ENCODE measurements around the gene BSND. TPM values are rescaled to one million over a fixed set of nuclear protein-coding genes. Genes with fewer than 3 reads are reported as not detected.
A peak's percentile ranks its signal among the peaks of the same experiment; 100 is the strongest.
"Not testable (repeated sequence)": the region's sequence is repeated elsewhere in the genome, so short reads cannot be mapped to it uniquely, and the experiment has no call there.

The BSND gene
- total RNA-seq, 1 donor from 2014 or later: not detected

- no peaks in the 10 kb centered on the region for H3K36me3 Mint-ChIP-seq (ENCODE audit: unreplicated experiment)
- no peak for DNase-seq (ENCODE audit: extremely low spot score, unreplicated experiment)
Measured at GRCh38 chr1:55015731-55016620, 17.2 kb downstream of the BSND start.

DNA sequence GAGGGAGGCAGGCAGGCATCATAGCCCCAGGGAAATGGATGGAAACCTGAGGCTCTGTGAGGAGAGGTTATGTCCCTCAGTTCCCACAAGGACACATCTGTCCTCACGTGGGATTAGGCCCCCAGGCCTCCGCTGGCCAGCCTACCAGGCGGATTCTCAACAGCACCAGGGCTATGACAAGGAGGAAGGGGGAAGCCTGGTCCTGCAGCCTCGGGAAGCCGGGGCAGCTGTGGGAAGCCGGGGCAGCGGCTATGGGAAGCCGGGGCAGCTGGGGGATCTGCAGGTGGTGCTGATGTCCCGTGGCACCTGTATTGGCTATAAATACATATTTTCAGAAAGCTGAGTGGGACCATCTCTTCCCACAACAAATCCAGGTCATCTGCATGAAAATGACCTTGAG, 19.7 kb downstream of the BSND start:
- Mint-ChIP-seq H3K9me3 (ENCODE audit: unreplicated experiment) (no peaks in the 10 kb centered on the region), H3K27me3 (ENCODE audit: unreplicated experiment) (no peaks in the 10 kb centered on the region), H3K4me3 (ENCODE audit: unreplicated experiment) (no peak overlapping the region), H3K36me3 (ENCODE audit: unreplicated experiment) (no peaks in the 10 kb centered on the region), H3K4me1 (ENCODE audit: unreplicated experiment) (peaks cover 27% of the 10 kb centered on the region), H3K27ac (ENCODE audit: unreplicated experiment) (no peak overlapping the region)
- DNase-seq (ENCODE audit: extremely low spot score, unreplicated experiment): no peak
- TF ChIP-seq, protein P1, sequence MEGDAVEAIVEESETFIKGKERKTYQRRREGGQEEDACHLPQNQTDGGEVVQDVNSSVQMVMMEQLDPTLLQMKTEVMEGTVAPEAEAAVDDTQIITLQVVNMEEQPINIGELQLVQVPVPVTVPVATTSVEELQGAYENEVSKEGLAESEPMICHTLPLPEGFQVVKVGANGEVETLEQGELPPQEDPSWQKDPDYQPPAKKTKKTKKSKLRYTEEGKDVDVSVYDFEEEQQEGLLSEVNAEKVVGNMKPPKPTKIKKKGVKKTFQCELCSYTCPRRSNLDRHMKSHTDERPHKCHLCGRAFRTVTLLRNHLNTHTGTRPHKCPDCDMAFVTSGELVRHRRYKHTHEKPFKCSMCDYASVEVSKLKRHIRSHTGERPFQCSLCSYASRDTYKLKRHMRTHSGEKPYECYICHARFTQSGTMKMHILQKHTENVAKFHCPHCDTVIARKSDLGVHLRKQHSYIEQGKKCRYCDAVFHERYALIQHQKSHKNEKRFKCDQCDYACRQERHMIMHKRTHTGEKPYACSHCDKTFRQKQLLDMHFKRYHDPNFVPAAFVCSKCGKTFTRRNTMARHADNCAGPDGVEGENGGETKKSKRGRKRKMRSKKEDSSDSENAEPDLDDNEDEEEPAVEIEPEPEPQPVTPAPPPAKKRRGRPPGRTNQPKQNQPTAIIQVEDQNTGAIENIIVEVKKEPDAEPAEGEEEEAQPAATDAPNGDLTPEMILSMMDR (IDR thresholded peaks at IDR 0.05): no peak

More at GRCh38 chr1:55015731-55016620, 17.2 kb downstream of the BSND start:
- Mint-ChIP-seq H3K27me3 (ENCODE audit: unreplicated experiment) (no peaks in the 10 kb centered on the region), H3K4me1 (ENCODE audit: unreplicated experiment) (peaks cover 22% of the 10 kb centered on the region), H3K27ac (ENCODE audit: unreplicated experiment) (peak overlapping the region; percentile 45), H3K9me3 (ENCODE audit: unreplicated experiment) (no peaks in the 10 kb centered on the region), H3K4me3 (ENCODE audit: unreplicated experiment) (no peak overlapping the region)
- TF ChIP-seq, protein P1 (IDR thresholded peaks at IDR 0.05): no peak

DNA sequence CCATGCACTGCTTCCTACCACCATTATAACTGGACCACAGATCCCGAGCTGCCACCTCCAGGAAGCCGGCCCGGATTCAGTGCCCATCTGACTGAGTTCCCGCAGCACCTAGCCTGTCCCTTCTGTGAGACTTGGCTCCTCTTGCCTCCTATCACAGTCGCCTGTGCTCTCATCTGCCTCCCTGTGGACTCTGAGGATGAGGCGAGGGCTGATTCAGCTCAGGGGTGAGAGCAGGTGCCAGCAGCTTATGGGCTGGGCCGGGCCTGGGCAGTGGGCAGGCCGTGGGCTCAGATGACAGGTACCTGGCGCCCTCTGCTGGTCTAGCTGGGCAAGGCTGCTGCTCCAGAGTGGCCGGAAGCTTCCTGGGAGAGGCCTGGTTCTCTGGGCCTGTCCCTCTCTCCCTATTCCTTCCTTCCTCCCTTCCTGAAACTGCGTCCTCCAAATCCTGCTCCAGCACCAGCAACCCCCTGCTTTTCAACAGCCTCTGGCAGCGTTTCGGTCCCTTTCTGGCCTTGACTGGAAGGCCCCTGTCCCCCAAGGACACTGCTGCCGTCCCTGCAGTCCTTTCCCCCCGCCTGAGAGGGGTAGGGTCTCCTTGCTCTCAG, 23.3 kb downstream of the BSND start:
- TF ChIP-seq, protein P1 (IDR thresholded peaks at IDR 0.05): no peak
- Mint-ChIP-seq H3K27ac (ENCODE audit: unreplicated experiment) (peak overlapping the region; percentile 81), H3K27me3 (ENCODE audit: unreplicated experiment) (no peaks in the 10 kb centered on the region), H3K9me3 (ENCODE audit: unreplicated experiment) (no peaks in the 10 kb centered on the region), H3K36me3 (ENCODE audit: unreplicated experiment) (no peaks in the 10 kb centered on the region), H3K4me3 (ENCODE audit: unreplicated experiment) (no peak overlapping the region), H3K4me1 (ENCODE audit: unreplicated experiment) (peaks cover 16% of the 10 kb centered on the region)
- peak; percentile 96 for DNase-seq (ENCODE audit: extremely low spot score, unreplicated experiment)

DNA sequence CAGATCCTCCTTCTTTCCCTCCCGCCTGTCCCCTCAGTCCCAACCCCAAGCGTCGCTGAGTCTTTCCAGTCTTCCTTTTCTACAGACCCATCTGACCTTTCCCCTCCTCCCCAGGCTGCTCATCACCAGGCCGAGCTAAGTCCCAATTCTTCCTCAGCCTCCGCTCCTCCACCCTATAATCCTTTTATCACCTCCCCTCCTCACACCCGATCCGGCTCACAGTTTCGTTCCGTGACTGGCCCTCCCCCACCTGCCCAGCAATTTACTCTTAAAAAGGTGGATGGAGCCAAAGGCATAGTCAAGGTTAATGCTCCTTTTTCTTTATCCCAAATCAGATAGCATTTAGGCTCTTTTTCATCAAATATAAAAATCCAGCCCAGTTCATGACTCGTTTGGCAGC, 25.4 kb downstream of the BSND start:
- not testable (repeated sequence) for H3K9me3 Mint-ChIP-seq (ENCODE audit: unreplicated experiment); H3K27me3 Mint-ChIP-seq (ENCODE audit: unreplicated experiment); DNase-seq (ENCODE audit: extremely low spot score, unreplicated experiment); H3K4me3 Mint-ChIP-seq (ENCODE audit: unreplicated experiment); H3K36me3 Mint-ChIP-seq (ENCODE audit: unreplicated experiment); H3K27ac Mint-ChIP-seq (ENCODE audit: unreplicated experiment)
- H3K4me1 Mint-ChIP-seq (ENCODE audit: unreplicated experiment): peaks cover 18% of the 10 kb centered on the region

DNA sequence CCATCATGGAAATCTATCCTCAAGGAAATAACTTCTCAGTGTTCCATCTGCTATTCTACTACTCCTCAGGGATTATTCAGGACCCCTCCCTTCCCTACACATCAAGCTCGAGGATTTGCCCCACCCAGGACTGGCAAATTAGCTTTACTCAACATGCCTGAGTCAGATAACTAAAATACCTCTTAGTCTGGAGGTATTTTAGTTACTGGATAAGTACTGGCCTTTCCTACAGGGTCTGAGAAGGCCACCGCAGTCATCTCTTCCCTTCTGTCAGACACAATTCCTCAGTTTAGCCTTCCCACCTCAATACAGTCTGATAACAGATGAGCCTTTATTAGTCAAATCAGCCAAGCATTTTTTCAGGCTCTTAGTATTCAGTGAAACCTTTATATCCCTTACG, 27.9 kb downstream of the BSND start:
- not testable (repeated sequence) for H3K9me3 Mint-ChIP-seq (ENCODE audit: unreplicated experiment); H3K27me3 Mint-ChIP-seq (ENCODE audit: unreplicated experiment); H3K4me3 Mint-ChIP-seq (ENCODE audit: unreplicated experiment); H3K36me3 Mint-ChIP-seq (ENCODE audit: unreplicated experiment); H3K27ac Mint-ChIP-seq (ENCODE audit: unreplicated experiment); DNase-seq (ENCODE audit: extremely low spot score, unreplicated experiment)
- peaks cover 16% of the 10 kb centered on the region for H3K4me1 Mint-ChIP-seq (ENCODE audit: unreplicated experiment)

DNA sequence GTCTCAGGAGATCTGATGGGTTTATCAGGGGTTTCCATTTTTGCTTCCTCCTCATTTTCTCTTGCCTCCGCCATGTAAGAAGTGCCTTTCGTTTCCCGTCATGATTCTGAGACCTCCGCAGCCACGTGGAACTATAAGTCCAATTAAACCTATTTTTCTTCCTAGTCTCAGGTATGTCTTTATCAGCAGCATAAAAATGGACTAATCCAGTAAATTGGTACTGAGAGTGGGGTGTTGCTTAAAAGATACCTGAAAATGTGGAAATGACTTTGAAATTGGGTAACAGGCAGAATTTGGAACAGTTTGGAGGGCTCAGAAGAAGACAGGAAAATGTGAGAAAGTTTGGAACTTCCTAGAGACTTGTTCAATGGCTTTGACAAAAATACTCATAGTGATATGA, 32.4 kb downstream of the BSND start:
- not testable (repeated sequence) for H3K4me3 Mint-ChIP-seq (ENCODE audit: unreplicated experiment); H3K27ac Mint-ChIP-seq (ENCODE audit: unreplicated experiment); H3K9me3 Mint-ChIP-seq (ENCODE audit: unreplicated experiment); H3K36me3 Mint-ChIP-seq (ENCODE audit: unreplicated experiment); DNase-seq (ENCODE audit: extremely low spot score, unreplicated experiment)
- Mint-ChIP-seq H3K27me3 (ENCODE audit: unreplicated experiment) (peaks cover 22% of the 10 kb centered on the region), H3K4me1 (ENCODE audit: unreplicated experiment) (peaks cover 21% of the 10 kb centered on the region)

Measured in osteocyte (in vitro differentiated cells).